Gastroesophageal sphincter (tissue), 3 donors: ENCODE data around the gene PPL.

Experiments
- CTCF ChIP-seq, 4 experiments: fragments of 200-600 bp in 2 of 4; fragments of 450-650 bp in 2 of 4; sonication (generic) in 1 of 4; IDR thresholded peaks; one replicate each; pipeline ENCODE4 v1.5.1; 2017 to 2019; ENCODE audit warnings: antibody characterized with exemption in 4 of 4, mild to moderate bottlenecking in 2 of 4, moderate library complexity in 2 of 4
- EP300 ChIP-seq: sonication (generic); formaldehyde crosslinking; IDR thresholded peaks from one replicate; pipeline ENCODE4 v1.6.1; 2017; ENCODE audit warnings: antibody characterized with exemption, mild to moderate bottlenecking
- POLR2A ChIP-seq, 2 donors: fragments of 450-650 bp; IDR thresholded peaks; one replicate each; pipeline ENCODE4 v1.6.1; 2017; ENCODE audit warnings: antibody characterized with exemption in 2 of 2, mild to moderate bottlenecking in 2 of 2, moderate library complexity in 1 of 2
- POLR2AphosphoS5 ChIP-seq: sonication (generic); formaldehyde crosslinking; IDR thresholded peaks from one replicate; pipeline ENCODE4 v1.6.1; 2017; ENCODE audit warnings: antibody characterized with exemption

DNA sequence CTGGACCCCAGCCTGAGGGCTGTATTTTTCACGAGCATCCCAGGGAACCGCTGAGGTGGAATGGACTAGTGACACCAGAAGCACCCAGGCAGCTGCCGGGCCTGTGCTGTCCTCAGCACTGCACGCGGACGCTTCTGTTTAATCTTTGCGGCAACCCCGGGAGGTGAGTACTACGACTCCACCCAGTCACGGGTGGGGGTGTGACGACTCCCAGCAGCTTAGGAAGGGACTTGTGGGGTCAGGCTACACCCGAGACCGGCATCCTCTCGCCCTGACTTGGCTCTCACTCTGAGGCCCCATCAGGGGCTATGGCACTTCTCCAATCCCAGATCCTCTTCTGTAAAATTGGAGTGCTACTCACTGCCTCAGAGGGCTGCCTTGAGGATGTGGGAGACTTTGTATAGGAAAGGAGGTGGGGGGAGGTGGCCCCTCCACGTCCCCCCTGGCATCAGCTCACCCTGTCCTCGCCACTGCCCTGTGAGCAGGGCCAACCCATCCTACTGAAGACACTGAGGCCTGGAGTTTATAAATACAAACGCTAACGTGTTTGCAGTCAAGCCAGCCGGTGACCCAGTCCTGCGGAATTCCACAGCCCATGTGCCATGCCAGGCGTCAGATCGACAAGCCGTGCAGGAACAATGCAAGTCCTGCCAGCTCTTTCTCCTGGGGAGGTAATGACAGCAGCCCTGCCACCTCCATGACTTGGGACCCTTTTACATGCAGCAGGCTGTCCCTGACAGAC is 44.4 kb downstream of the PPL start:
- no peak for TF ChIP-seq CTCF (IDR thresholded peaks at IDR 0.05)
- no peak for TF ChIP-seq POLR2AphosphoS5
- TF ChIP-seq POLR2A (IDR thresholded peaks at IDR 0.05), result no peak
- no peak for TF ChIP-seq EP300
